ENCODE data around the gene HTT.

The HTT gene

GRCh38 chr4:3225071-3225850 lies 150.8 kb downstream of the HTT start:
- DNase-seq: no peak

- DNase-seq: no peak
These were observed 151.5 kb downstream of the HTT start for GRCh38 chr4:3225936-3226335.

GRCh38 chr4:3226467-3226866 lies 152.0 kb downstream of the HTT start:
- DNase-seq: no peak

- no peak for DNase-seq
These were observed 152.5 kb downstream of the HTT start for GRCh38 chr4:3226944-3227343.

- DNase-seq: no peak
These were observed 153.6 kb downstream of the HTT start for GRCh38 chr4:3227878-3228675.

- no peak for DNase-seq
These were observed 154.4 kb downstream of the HTT start for GRCh38 chr4:3228881-3229280.

- no peak for DNase-seq
These were observed 154.8 kb downstream of the HTT start for GRCh38 chr4:3229328-3229727.

GRCh38 chr4:3229964-3230363 lies 155.5 kb downstream of the HTT start:
- no peak for DNase-seq

GRCh38 chr4:3231471-3231870 lies 157.0 kb downstream of the HTT start:
- no peak for DNase-seq

- no peak for DNase-seq
These were observed 157.5 kb downstream of the HTT start for GRCh38 chr4:3232001-3232400.

GRCh38 chr4:3232871-3233271 lies 158.4 kb downstream of the HTT start:
- DNase-seq: no peak

- DNase-seq: no peak
These were observed 159.1 kb downstream of the HTT start for GRCh38 chr4:3233391-3234071.

GRCh38 chr4:3234171-3235029 lies 159.9 kb downstream of the HTT start:
- DNase-seq: no peak

- DNase-seq: no peak
These were observed 160.5 kb downstream of the HTT start for GRCh38 chr4:3235030-3235345.

GRCh38 chr4:3235581-3235980 lies 161.1 kb downstream of the HTT start:
- no peak for DNase-seq

GRCh38 chr4:3236326-3236878 lies 161.9 kb downstream of the HTT start:
- DNase-seq: no peak

GRCh38 chr4:3237266-3237665 lies 162.8 kb downstream of the HTT start:
- DNase-seq: no peak

- DNase-seq: no peak
These were observed 163.5 kb downstream of the HTT start for GRCh38 chr4:3237712-3238560.

- DNase-seq: no peak
These were observed 164.2 kb downstream of the HTT start for GRCh38 chr4:3238721-3239120.

- DNase-seq: no peak
These were observed 164.8 kb downstream of the HTT start for GRCh38 chr4:3239303-3239702.
